Esophagus mucosa (tissue), 1 donor: Measurements from ENCODE around the gene C16orf74. TPM values are rescaled to one million over a fixed set of nuclear protein-coding genes. Genes with fewer than 3 reads are reported as not detected.

Experiments used
- ATAC-seq: fragments of 200-7000 bp; cut with Tn5 transposase; one replicate; pipeline ENCODE4 v1.9.1; 2020
- total RNA-seq: library from RNA; stranded (reverse); gene quantifications from one replicate; pipeline ENCODE4 v1.2.4, GENCODE V29; 2023
- donor health status: DM: yes; HTN: yes; CAD: no.

The C16orf74 gene
- total RNA-seq = 10.9 TPM

GRCh38 chr16:85750827-85751697 lies at the start of gene C16orf74:
Gene C16orf74, minus strand, starts transcription at chr16:85751096. Its CDS starts 15,879 bp downstream, at chr16:85735217.
- peak; percentile 60 for ATAC-seq

- ATAC-seq = peak; percentile 4
These were observed 49.4 kb upstream of the C16orf74 start for GRCh38 chr16:85800321-85800669.

GRCh38 chr16:85799497-85800320 lies 48.8 kb upstream of the C16orf74 start, which contains the start of the genes COX4I1 and EMC8:
Gene COX4I1, plus strand, starts transcription at chr16:85799695. Its CDS starts 1,511 bp downstream, at chr16:85801206.
Gene EMC8, minus strand, starts transcription at chr16:85799544. Its CDS starts 249 bp downstream, at chr16:85799295.
- ATAC-seq = peak; percentile 96

- peak; percentile 28 for ATAC-seq
These were observed 48.1 kb upstream of the C16orf74 start for GRCh38 chr16:85798901-85799496.

- ATAC-seq = no peak
These were observed 47.4 kb upstream of the C16orf74 start for GRCh38 chr16:85798283-85798776.

- ATAC-seq = no peak
These were observed 45.7 kb upstream of the C16orf74 start for GRCh38 chr16:85796599-85796998.

GRCh38 chr16:85796152-85796551 lies 45.3 kb upstream of the C16orf74 start:
- no peak for ATAC-seq

GRCh38 chr16:85794696-85795095 lies 43.8 kb upstream of the C16orf74 start:
- no peak for ATAC-seq

- no peak for ATAC-seq
These were observed 42.9 kb upstream of the C16orf74 start for GRCh38 chr16:85793662-85794298.

GRCh38 chr16:85789773-85790172 lies 38.9 kb upstream of the C16orf74 start:
- ATAC-seq = no peak

- ATAC-seq = no peak
These were observed 37.9 kb upstream of the C16orf74 start for GRCh38 chr16:85788819-85789218.

GRCh38 chr16:85785927-85786326 lies 35.0 kb upstream of the C16orf74 start:
- no peak for ATAC-seq

GRCh38 chr16:85784813-85785212 lies 33.9 kb upstream of the C16orf74 start:
- no peak for ATAC-seq

- no peak for ATAC-seq
These were observed 32.5 kb upstream of the C16orf74 start for GRCh38 chr16:85783441-85783840.

GRCh38 chr16:85782451-85782850 lies 31.6 kb upstream of the C16orf74 start:
- ATAC-seq = no peak

- ATAC-seq = no peak
These were observed 30.9 kb upstream of the C16orf74 start for GRCh38 chr16:85781695-85782370.

- ATAC-seq = no peak
These were observed 30.3 kb upstream of the C16orf74 start for GRCh38 chr16:85781156-85781555.

GRCh38 chr16:85780281-85780680 lies 29.4 kb upstream of the C16orf74 start:
- ATAC-seq = no peak

GRCh38 chr16:85778873-85779272 lies 28.0 kb upstream of the C16orf74 start:
- ATAC-seq = no peak

- peak; percentile 78 for ATAC-seq
These were observed 26.9 kb upstream of the C16orf74 start for GRCh38 chr16:85777583-85778310.

GRCh38 chr16:85774811-85775210 lies 23.9 kb upstream of the C16orf74 start:
- ATAC-seq = no peak
